ENCODE results near the gene PCGF1.

The PCGF1 gene

GRCh38 chr2:74515981-74516633 lies 8.6 kb upstream of the PCGF1 start:
- DNase-seq, result peak in 21 of 56 donors; percentile 0 to 51 (median 19)

- DNase-seq, result no peak
These were observed 7.9 kb upstream of the PCGF1 start for GRCh38 chr2:74515271-74515980.

GRCh38 chr2:74514368-74515270 lies 7.1 kb upstream of the PCGF1 start, which contains the start of gene TLX2:
Gene TLX2, plus strand, starts transcription at chr2:74514450. Its CDS starts 357 bp downstream, at chr2:74514807.
- no peak for DNase-seq

- no peak for DNase-seq
These were observed 6.3 kb upstream of the PCGF1 start for GRCh38 chr2:74513605-74514367.

GRCh38 chr2:74512744-74513604 lies 5.5 kb upstream of the PCGF1 start:
- DNase-seq, result no peak

GRCh38 chr2:74511104-74511989 lies 3.9 kb upstream of the PCGF1 start:
- no peak for DNase-seq

GRCh38 chr2:74510272-74510671 lies 2.8 kb upstream of the PCGF1 start:
- no peak for DNase-seq

- DNase-seq, result peak in 25 of 56 donors; percentile 5 to 60 (median 35)
These were observed 528 bp upstream of the PCGF1 start for GRCh38 chr2:74507926-74508520.

GRCh38 chr2:74505448-74506246 lies 1.8 kb downstream of the PCGF1 start:
- DNase-seq, result no peak

GRCh38 chr2:74504591-74504990 lies 2.9 kb downstream of the PCGF1 start:
- no peak for DNase-seq

GRCh38 chr2:74503506-74504475 lies 3.7 kb downstream of the PCGF1 start:
- DNase-seq, result no peak

GRCh38 chr2:74502720-74503505 lies 4.6 kb downstream of the PCGF1 start:
- peak in 1 of 56 donors; percentile 7 for DNase-seq

- DNase-seq, result no peak
These were observed 5.3 kb downstream of the PCGF1 start for GRCh38 chr2:74502147-74502719.

- DNase-seq, result no peak
These were observed 6.0 kb downstream of the PCGF1 start for GRCh38 chr2:74501335-74502071.

GRCh38 chr2:74500578-74500946 lies 6.9 kb downstream of the PCGF1 start:
- no peak for DNase-seq
